ENCODE data around the gene LRIG2. TPM values are rescaled to one million over a fixed set of nuclear protein-coding genes. Genes with fewer than 3 reads are reported as not detected.
"Not testable (repeated sequence)": the region's sequence is repeated elsewhere in the genome, so short reads cannot be mapped to it uniquely, and the experiment has no call there.

The LRIG2 gene
- total RNA-seq, 1 donor from 2014 or later, result 14.5 TPM

GRCh38 chr1:113053344-113054126 lies 19.5 kb upstream of the LRIG2 start:
- Mint-ChIP-seq H3K36me3 (ENCODE audit: unreplicated experiment) (no peaks in the 10 kb centered on the region), H3K27ac (ENCODE audit: unreplicated experiment) (no peak overlapping the region), H3K4me1 (ENCODE audit: unreplicated experiment) (peaks cover 10% of the 10 kb centered on the region), H3K9me3 (ENCODE audit: unreplicated experiment) (no peaks in the 10 kb centered on the region), H3K27me3 (ENCODE audit: unreplicated experiment) (no peaks in the 10 kb centered on the region), H3K4me3 (ENCODE audit: unreplicated experiment) (no peak overlapping the region)
- DNase-seq (ENCODE audit: extremely low spot score, unreplicated experiment), result no peak
- no peak for TF ChIP-seq CTCF (IDR thresholded peaks at IDR 0.05)

- Mint-ChIP-seq H3K4me1 (ENCODE audit: unreplicated experiment) (peaks cover 22% of the 10 kb centered on the region), H3K36me3 (ENCODE audit: unreplicated experiment) (no peaks in the 10 kb centered on the region), H3K9me3 (ENCODE audit: unreplicated experiment) (no peaks in the 10 kb centered on the region), H3K4me3 (ENCODE audit: unreplicated experiment) (no peak overlapping the region), H3K27me3 (ENCODE audit: unreplicated experiment) (no peaks in the 10 kb centered on the region), H3K27ac (ENCODE audit: unreplicated experiment) (no peak overlapping the region)
- no peak for TF ChIP-seq CTCF (IDR thresholded peaks at IDR 0.05)
- DNase-seq (ENCODE audit: extremely low spot score, unreplicated experiment), result no peak
Measured at GRCh38 chr1:113055570-113055969, 17.4 kb upstream of the LRIG2 start.

GRCh38 chr1:113057006-113057405 lies 16.0 kb upstream of the LRIG2 start:
- H3K4me3 Mint-ChIP-seq (ENCODE audit: unreplicated experiment), result no peak overlapping the region
- H3K36me3 Mint-ChIP-seq (ENCODE audit: unreplicated experiment), result no peaks in the 10 kb centered on the region
- no peak overlapping the region for H3K27ac Mint-ChIP-seq (ENCODE audit: unreplicated experiment)
- no peaks in the 10 kb centered on the region for H3K9me3 Mint-ChIP-seq (ENCODE audit: unreplicated experiment)
- peaks cover 22% of the 10 kb centered on the region for H3K4me1 Mint-ChIP-seq (ENCODE audit: unreplicated experiment)
- peak; percentile 66 for DNase-seq (ENCODE audit: extremely low spot score, unreplicated experiment)
- TF ChIP-seq CTCF (IDR thresholded peaks at IDR 0.05), result peak; percentile 6
- no peaks in the 10 kb centered on the region for H3K27me3 Mint-ChIP-seq (ENCODE audit: unreplicated experiment)

- Mint-ChIP-seq H3K27ac (ENCODE audit: unreplicated experiment) (no peak overlapping the region), H3K9me3 (ENCODE audit: unreplicated experiment) (no peaks in the 10 kb centered on the region), H3K36me3 (ENCODE audit: unreplicated experiment) (no peaks in the 10 kb centered on the region), H3K4me3 (ENCODE audit: unreplicated experiment) (no peak overlapping the region), H3K4me1 (ENCODE audit: unreplicated experiment) (peaks cover 22% of the 10 kb centered on the region), H3K27me3 (ENCODE audit: unreplicated experiment) (no peaks in the 10 kb centered on the region)
- DNase-seq (ENCODE audit: extremely low spot score, unreplicated experiment), result peak; percentile 62
- no peak for TF ChIP-seq CTCF (IDR thresholded peaks at IDR 0.05)
Measured at GRCh38 chr1:113058941-113059706, 13.9 kb upstream of the LRIG2 start.

GRCh38 chr1:113063456-113063855 lies 9.5 kb upstream of the LRIG2 start:
- H3K27me3 Mint-ChIP-seq (ENCODE audit: unreplicated experiment); H3K9me3 Mint-ChIP-seq (ENCODE audit: unreplicated experiment); H3K36me3 Mint-ChIP-seq (ENCODE audit: unreplicated experiment); DNase-seq (ENCODE audit: extremely low spot score, unreplicated experiment); H3K27ac Mint-ChIP-seq (ENCODE audit: unreplicated experiment); H3K4me3 Mint-ChIP-seq (ENCODE audit: unreplicated experiment): not testable (repeated sequence)
- H3K4me1 Mint-ChIP-seq (ENCODE audit: unreplicated experiment), result peaks cover 15% of the 10 kb centered on the region

Measured in osteocyte (in vitro differentiated cells).